Measurements from ENCODE around the gene ACSF3.
"Not testable (repeated sequence)": the region's sequence is repeated elsewhere in the genome, so short reads cannot be mapped to it uniquely, and the experiment has no call there.

ACSF3 gene

DNA sequence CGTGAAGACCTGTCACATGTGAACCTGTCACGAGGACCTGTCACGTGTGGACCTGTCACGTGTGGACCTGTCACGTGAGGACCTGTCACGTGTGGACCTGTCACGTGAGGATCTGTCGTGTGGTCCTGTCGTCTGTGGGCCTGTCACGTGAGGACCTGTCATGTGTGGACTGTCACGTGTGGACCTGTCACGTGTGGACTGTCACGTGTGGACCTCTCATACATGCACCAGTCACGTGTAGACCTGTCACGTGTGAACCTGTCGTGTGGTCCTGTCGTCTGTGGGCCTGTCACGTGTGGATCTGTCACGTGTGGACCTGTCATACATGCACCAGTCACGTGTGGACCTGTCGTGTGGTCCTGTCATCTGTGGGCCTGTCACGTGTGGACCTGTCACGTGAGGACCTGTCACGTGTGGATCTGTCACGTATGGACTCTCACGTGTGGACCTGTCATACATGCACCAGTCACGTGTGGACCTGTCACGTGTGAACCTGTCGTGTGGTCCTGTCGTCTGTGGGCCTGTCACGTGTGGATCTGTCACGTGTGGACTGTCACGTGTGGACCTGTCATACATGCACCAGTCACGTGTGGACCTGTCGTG is 19.5 kb upstream of the ACSF3 start:
- not testable (repeated sequence) for DNase-seq

- DNase-seq: no peak
Observed at GRCh38 chr16:89074803-89075688, 18.6 kb upstream of the ACSF3 start.

GRCh38 chr16:89076159-89076558 is 17.5 kb upstream of the ACSF3 start:
- no peak for DNase-seq

DNA sequence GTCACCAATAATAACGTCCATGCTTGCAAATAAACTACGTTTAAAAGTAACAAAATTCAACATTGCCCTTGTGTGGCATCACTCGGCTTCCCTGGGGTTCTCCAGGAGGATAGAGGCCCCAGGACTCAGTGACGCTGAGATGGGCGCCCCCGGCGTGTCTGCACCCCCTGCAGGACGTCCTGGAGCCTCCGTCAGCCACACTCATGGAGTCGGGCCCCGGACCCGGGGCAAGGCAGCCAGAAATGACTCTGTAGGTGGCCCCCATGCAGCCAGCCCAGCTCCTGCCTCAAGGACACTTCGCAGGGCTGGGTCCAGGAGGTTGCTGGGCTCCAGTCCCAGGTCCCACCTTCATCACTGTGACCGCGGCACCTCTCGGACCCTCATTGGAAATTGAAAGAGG is 16.6 kb upstream of the ACSF3 start:
- DNase-seq: no peak

- DNase-seq: no peak
Observed at GRCh38 chr16:89078172-89078571, 15.5 kb upstream of the ACSF3 start.

- DNase-seq: no peak
Observed at GRCh38 chr16:89079434-89079980, 14.1 kb upstream of the ACSF3 start.

DNA sequence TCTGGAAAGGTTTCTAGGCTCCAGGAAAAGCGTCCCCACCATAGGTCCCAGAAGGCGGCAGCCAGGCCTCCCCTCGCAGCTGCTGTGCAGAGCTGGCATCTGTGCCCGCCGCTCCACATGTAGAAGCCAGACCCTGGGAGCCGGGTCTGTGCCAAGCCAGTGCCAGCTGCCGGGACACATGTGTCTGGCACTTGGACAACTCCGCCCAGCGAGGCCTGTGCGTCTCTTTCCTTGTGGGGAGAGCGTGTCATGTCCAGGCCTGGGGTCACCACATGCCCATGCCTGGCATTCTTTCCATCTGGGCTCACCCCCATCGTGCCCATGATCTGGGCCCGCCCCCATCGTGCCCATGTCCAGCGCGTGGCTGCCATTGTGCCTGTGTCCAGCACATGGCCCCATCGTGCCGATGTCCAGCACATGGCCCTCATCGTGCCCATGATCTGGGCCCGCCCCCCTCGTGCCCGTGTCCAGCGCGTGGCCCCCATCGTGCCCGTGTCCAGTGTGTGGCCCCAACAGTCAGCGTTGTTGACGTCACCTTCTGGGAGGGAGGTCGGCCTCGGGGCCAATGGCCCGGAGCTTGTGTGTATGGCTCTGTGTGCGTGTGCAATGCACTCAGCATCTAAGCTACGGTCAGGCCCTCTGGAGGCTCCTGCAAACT is 13.3 kb upstream of the ACSF3 start:
- no peak for DNase-seq

GRCh38 chr16:89081556-89081955 is 12.1 kb upstream of the ACSF3 start:
- no peak for DNase-seq

GRCh38 chr16:89084411-89084810 is 9.2 kb upstream of the ACSF3 start:
- no peak for DNase-seq

- no peak for DNase-seq
Observed at GRCh38 chr16:89084814-89085612, 8.6 kb upstream of the ACSF3 start.

GRCh38 chr16:89085755-89086154 is 7.9 kb upstream of the ACSF3 start:
- no peak for DNase-seq

DNA sequence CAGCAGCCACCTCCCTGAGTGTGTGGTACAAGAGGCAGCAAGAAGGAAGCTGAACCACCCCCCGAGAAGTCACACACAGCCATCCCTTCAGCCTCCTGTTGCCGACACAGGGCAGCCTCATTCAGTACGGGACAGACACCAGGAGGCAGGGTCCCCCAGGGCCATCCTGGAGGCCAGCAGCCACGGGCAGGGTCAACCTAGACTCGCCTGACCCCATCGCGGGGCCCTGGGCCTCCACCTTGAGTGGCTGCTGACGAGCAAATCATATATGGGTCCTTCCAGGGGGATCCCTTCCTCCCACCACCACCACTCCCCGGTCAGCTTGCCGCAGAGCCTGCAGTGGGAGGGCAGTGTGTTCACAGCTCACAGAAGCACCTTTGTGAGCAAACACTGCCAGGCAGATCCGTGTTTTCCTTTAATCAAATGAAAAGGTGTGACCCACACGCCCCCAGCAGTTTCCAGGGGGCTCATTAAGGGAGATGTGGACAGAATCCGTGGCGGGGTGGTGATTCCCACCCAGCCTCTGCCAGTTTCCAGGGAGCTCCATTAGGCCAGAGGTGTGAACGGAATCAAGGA is 5.6 kb upstream of the ACSF3 start:
- DNase-seq: no peak

DNA sequence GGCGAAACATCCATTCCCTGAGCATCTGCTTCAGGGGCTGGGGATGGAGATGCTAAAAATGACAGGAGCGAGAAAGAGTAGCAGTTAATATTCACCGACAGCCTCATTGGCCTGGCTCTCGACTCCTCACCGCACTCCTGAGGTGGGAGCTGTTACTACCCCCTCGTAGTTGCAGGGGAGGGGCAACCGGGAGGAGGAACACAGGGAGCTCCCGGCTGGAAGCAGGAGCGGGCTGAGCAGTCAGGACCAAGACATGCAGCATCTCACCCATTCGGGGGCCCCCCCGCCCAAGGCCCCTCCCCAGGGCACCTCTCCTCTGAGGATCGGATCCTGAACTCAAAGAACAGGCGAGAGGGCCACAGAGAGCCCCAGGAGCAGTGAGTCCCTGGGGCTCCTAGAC is 4.5 kb upstream of the ACSF3 start:
- DNase-seq: no peak

DNA sequence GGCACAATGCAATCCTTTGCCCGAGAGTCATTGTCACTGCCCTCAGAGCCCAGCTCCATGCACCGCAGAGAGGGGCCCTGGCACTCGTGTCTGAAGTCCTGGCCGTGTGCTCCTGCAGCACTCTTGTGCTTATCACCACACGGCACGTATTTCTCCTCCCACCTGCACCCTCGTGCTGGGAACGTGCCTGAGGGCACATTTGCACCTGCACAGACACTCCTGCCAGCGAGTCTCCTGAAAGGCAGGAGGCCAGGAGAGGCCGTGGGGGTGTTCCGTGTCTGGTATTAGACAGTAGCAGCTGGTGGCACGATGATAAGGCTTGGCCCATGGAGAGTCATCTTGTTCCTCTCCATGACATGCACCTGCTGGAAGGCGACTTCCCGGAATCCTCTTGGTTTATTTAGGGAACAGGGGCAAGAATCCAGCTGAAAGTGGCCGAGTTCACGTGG is 3.4 kb upstream of the ACSF3 start:
- no peak for DNase-seq

- no peak for DNase-seq
Observed at GRCh38 chr16:89090669-89091426, 2.8 kb upstream of the ACSF3 start.

DNA sequence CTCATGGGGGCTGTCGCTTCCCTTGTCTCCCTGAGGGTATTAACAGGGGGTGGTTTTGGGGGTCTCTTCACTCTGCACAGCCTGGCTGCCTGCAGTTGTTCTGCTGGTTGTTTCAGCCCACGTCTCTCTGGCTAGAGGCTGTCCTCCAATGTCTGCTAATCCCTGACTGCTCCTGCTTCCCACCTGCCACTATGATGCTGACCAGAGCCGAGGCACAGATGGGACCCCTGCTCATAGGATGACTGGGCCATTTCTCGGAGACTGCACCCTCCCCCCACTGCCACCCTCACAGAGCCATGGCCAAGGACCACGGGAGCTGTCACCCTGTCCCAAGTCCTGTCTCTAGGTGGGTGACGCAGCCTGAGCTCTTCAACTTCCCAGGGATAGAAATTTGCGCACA is 1.6 kb upstream of the ACSF3 start:
- no peak for DNase-seq

- DNase-seq: not testable (repeated sequence)
Observed at GRCh38 chr16:89093252-89093601, 425 bp upstream of the ACSF3 start.

DNA sequence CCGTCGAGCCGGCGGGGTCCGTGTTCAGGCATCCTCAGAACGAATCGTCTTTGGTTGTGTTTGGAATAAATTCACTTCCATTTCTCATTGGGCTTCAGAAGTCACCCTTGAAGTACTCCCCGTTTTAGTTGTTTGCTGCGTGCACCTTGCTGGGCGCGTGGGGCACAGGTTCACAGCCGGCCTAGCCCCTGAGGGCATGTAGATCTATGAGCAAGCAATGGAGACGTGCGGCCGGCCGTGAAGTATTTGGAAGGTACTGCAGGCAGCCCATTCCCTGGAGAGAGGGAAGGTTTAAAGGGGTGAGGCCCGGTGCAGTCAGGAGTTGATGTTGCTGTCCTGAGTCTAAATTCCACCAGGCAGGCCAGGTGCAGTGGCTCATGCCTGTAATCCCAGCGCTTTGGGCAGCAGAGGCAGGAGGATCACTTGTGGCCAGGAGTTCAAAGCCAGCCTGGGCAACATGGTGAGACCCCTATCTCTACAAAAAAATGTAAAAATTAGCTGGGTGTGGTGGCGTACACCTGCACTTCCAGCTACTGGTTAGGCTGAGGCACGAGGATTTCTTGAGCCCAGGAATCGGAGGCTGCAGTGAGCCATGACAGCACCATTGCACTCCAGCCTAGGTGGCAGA is 714 bp downstream of the ACSF3 start:
- DNase-seq: no peak

DNA sequence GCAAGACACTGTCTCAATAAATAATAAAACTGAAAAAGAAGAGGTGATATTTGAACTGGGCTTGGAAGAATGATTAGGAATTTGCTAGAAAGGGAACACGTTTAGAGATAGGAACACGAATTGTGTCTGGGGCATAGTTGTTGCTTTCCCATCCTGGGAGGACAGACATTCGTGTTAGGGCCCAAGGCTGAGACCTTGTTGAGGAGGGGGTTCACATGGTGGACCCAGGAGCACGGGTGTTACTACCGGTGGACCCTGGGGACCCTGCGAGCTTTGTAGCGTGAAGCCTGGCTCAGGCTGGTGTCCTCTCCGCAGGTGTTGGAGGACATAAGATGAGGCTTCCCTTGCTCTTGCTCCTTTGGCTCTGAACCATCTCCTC is 1.2 kb downstream of the ACSF3 start:
- DNase-seq: no peak

DNA sequence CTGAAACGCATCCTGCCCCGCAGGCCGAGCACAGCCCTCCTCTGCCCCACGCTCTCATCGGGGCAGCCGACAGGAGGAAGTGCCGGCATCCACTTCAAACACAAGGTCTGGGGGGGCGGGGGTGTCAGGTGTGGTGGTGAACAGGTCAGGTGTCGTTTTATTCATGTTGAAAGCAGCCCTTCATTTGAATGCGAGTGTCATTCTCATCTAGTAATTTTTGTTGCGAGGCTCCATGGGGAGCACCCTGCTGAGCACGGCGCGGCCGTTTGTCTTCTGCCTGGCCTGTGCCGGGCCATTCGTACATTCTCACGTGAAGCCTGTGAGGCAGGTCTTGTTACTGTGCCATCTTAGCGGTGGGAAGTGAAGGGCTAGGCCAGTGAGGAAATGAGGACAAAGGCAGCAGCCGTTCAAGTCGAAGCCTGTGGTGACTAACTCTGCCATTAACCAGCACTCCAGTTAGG is 1.9 kb downstream of the ACSF3 start:
- no peak for DNase-seq

- no peak for DNase-seq
Observed at GRCh38 chr16:89096042-89096717, 2.5 kb downstream of the ACSF3 start.
